Smooth muscle cell (in vitro differentiated cells): ENCODE data around the gene PDE7B. TPM values are rescaled to one million over a fixed set of nuclear protein-coding genes. Genes with fewer than 3 reads are reported as not detected.

Experiments used
- DNase-seq: peaks from one replicate; lab custom pipeline; 2025; ENCODE audit not compliant: unreplicated experiment; lab: John Stamatoyannopoulos, UW
- H2AFZ ChIP-seq: fragments of 200-600 bp; sonication (generic); 2 replicates; pipeline ENCODE4 v1.6.0; 2016; ENCODE audit warnings: antibody characterized with exemption, low read depth, mild to moderate bottlenecking
- H3F3A ChIP-seq: fragments of 200-600 bp; sonication (generic); 2 replicates; pipeline ENCODE4 v1.6.0; 2017; ENCODE audit warnings: antibody characterized with exemption, low read depth
- H3K27ac ChIP-seq: fragments of 200-600 bp; sonication (generic); 2 replicates; pipeline ENCODE4 v1.5.1; 2016; ENCODE audit warnings: low read depth, mild to moderate bottlenecking
- H3K27me3 ChIP-seq: fragments of 200-600 bp; sonication (generic); 2 replicates; pipeline ENCODE4 v1.6.1; 2016; ENCODE audit warnings: low read depth, mild to moderate bottlenecking
- H3K36me3 ChIP-seq: fragments of 200-600 bp; sonication (generic); 2 replicates; pipeline ENCODE4 v1.5.1; 2016; ENCODE audit warnings: low read depth
- H3K4me1 ChIP-seq: fragments of 200-600 bp; sonication (generic); 2 replicates; pipeline ENCODE4 v1.5.1; 2016; ENCODE audit warnings: low read depth
- H3K4me2 ChIP-seq: fragments of 200-600 bp; sonication (generic); 2 replicates; pipeline ENCODE4 v1.6.0; 2016; ENCODE audit warnings: mild to moderate bottlenecking
- H3K4me3 ChIP-seq: fragments of 200-600 bp; sonication (generic); 2 replicates; pipeline ENCODE4 v1.5.1; 2016; ENCODE audit warnings: mild to moderate bottlenecking
- H3K79me2 ChIP-seq: fragments of 200-600 bp; sonication (generic); 2 replicates; pipeline ENCODE4 v1.6.0; 2016; ENCODE audit warnings: low read depth, mild to moderate bottlenecking
- H3K9ac ChIP-seq: fragments of 200-600 bp; sonication (generic); 2 replicates; pipeline ENCODE4 v1.6.0; 2016; ENCODE audit warnings: low read depth
- H3K9me3 ChIP-seq: fragments of 200-600 bp; sonication (generic); replicated peaks from 2 replicates; pipeline ENCODE4 v1.5.1; 2016; ENCODE audit warnings: low read depth
- H4K20me1 ChIP-seq: fragments of 200-600 bp; sonication (generic); 2 replicates; pipeline ENCODE4 v1.6.0; 2016; ENCODE audit warnings: low read depth
- CTCF ChIP-seq: fragments of 200-600 bp; sonication (generic); IDR thresholded peaks from 2 replicates; pipeline ENCODE4 v1.5.1; 2017; ENCODE audit warnings: borderline replicate concordance, mild to moderate bottlenecking, antibody characterized with exemption; ENCODE audit not compliant: insufficient read depth, poor library complexity, severe bottlenecking
- WGBS: methylation state at CpG from one replicate; pipeline ENCODE4 v1.1.7; 2016; ENCODE audit warnings: low lambda C conversion rate; 5-methylcytosine and 5-hydroxymethylcytosine counted together
- polyA plus RNA-seq: library from polyadenylated mRNA; unstranded; fragments of >200 nt; fragmentation: Nextera tagmentation; extraction: Ambion mirVana; gene quantifications from 2 replicates; pipeline ENCODE4 v1.2.1, GENCODE V29; 2016
- total RNA-seq: library from RNA; depleted of rRNA; stranded (reverse); fragments of >200 nt; gene quantifications from 2 replicates; pipeline ENCODE4 v1.2.3, GENCODE V29; 2014

Gene PDE7B
- total and polyA plus RNA-seq, 2 experiments from 2014 or later: 23.5 to 36.9 TPM

GRCh38 chr6:135828021-135828420 is 23.5 kb upstream of the PDE7B start:
- no peak overlapping the region for H3K9ac ChIP-seq
- no peak overlapping the region for H3K4me2 ChIP-seq
- H3K27ac ChIP-seq: no peak overlapping the region
- no peaks in the 10 kb centered on the region for H3K36me3 ChIP-seq
- H3K4me3 ChIP-seq: no peak overlapping the region
- no peak overlapping the region for H2AFZ ChIP-seq
- H3F3A ChIP-seq: peaks cover 4% of the 10 kb centered on the region
- no peaks in the 10 kb centered on the region for H4K20me1 ChIP-seq
- no peak for DNase-seq
- no peak for TF ChIP-seq CTCF
- H3K27me3 ChIP-seq: no peaks in the 10 kb centered on the region
- H3K79me2 ChIP-seq: no peaks in the 10 kb centered on the region
- no peaks in the 10 kb centered on the region for H3K9me3 ChIP-seq
- H3K4me1 ChIP-seq: no peaks in the 10 kb centered on the region

GRCh38 chr6:135830452-135830881 is 21.0 kb upstream of the PDE7B start:
- no peak for TF ChIP-seq CTCF
- Histone ChIP-seq H3K9me3 (no peaks in the 10 kb centered on the region), H3F3A (peaks cover 4% of the 10 kb centered on the region), H3K79me2 (no peaks in the 10 kb centered on the region), H3K4me1 (no peaks in the 10 kb centered on the region), H3K36me3 (no peaks in the 10 kb centered on the region), H3K4me3 (no peak overlapping the region), H2AFZ (no peak overlapping the region), H3K27ac (peak overlapping the region; percentile 70), H3K9ac (no peak overlapping the region), H4K20me1 (no peaks in the 10 kb centered on the region), H3K4me2 (peak overlapping the region; percentile 58), H3K27me3 (no peaks in the 10 kb centered on the region)
- WGBS: 30% methylated on average over 5 of the region's 5 CpGs
- DNase-seq: no peak

- no peaks in the 10 kb centered on the region for H3K27me3 ChIP-seq
- H3K9me3 ChIP-seq: no peaks in the 10 kb centered on the region
- peak overlapping the region; percentile 70 for H3K27ac ChIP-seq
- peaks cover 4% of the 10 kb centered on the region for H3F3A ChIP-seq
- H3K9ac ChIP-seq: no peak overlapping the region
- H3K36me3 ChIP-seq: no peaks in the 10 kb centered on the region
- H3K4me3 ChIP-seq: no peak overlapping the region
- no peaks in the 10 kb centered on the region for H3K4me1 ChIP-seq
- no peaks in the 10 kb centered on the region for H4K20me1 ChIP-seq
- 38% methylated on average over 3 of the region's 3 CpGs for WGBS
- H3K79me2 ChIP-seq: no peaks in the 10 kb centered on the region
- no peak for DNase-seq
- H3K4me2 ChIP-seq: peak overlapping the region; percentile 58
- TF ChIP-seq CTCF: no peak
- no peak overlapping the region for H2AFZ ChIP-seq
These were observed 20.5 kb upstream of the PDE7B start for GRCh38 chr6:135831016-135831415.

GRCh38 chr6:135832166-135832565 is 19.3 kb upstream of the PDE7B start:
- Histone ChIP-seq H3K4me1 (no peaks in the 10 kb centered on the region), H3K9ac (no peak overlapping the region), H2AFZ (no peak overlapping the region), H3K79me2 (no peaks in the 10 kb centered on the region), H3K9me3 (no peaks in the 10 kb centered on the region), H3K4me2 (peak overlapping the region; percentile 58), H3K27me3 (no peaks in the 10 kb centered on the region), H4K20me1 (no peaks in the 10 kb centered on the region), H3K27ac (peak overlapping the region; percentile 70), H3K4me3 (no peak overlapping the region), H3F3A (peaks cover 4% of the 10 kb centered on the region), H3K36me3 (no peaks in the 10 kb centered on the region)
- TF ChIP-seq CTCF: no peak
- WGBS: 23% methylated on average over 3 of the region's 3 CpGs
- no peak for DNase-seq
